ENCODE results near the gene ING2. TPM values are rescaled to one million over a fixed set of nuclear protein-coding genes. Genes with fewer than 3 reads are reported as not detected.
"Not testable (repeated sequence)": the region's sequence is repeated elsewhere in the genome, so short reads cannot be mapped to it uniquely, and the experiment has no call there.

The ING2 gene
- total and polyA plus RNA-seq, 4 experiments from 2014 or later = 8.9 to 18.6 (median 11.9) TPM

GRCh38 chr4:183478926-183479325 lies 25.9 kb upstream of the ING2 start:
- Mint-ChIP-seq H3K36me3 (no peaks in the 10 kb centered on the region), H3K9me3 (no peaks in the 10 kb centered on the region), H3K4me1 (no peaks in the 10 kb centered on the region), H3K4me3 (no peak overlapping the region), H3K27ac (no peak overlapping the region), H3K27me3 (peaks cover 2 to 3% of the 10 kb centered on the region in 2 donors)
- CTCF ChIA-PET (ENCODE audit: partially characterized antibody) = interaction anchor here (1.1 kb wide), 1 partner anchor 122 kb away, joined by 4 read pairs; no protein-coding TSS in a partner anchor
- Histone ChIP-seq H3K36me3 (ENCODE audit: insufficient read depth, low read length) (no peaks in the 10 kb centered on the region), H3K4me3 (ENCODE audit: low read length in 2 of 2) (no peak overlapping the region), H3K9me3 (ENCODE audit: control insufficient read depth in 1 of 2, low read length in 2 of 2) (no peaks in the 10 kb centered on the region), H3K27me3 (ENCODE audit: insufficient read depth, low read length) (no peaks in the 10 kb centered on the region), H3K4me1 (ENCODE audit: insufficient read depth, low read length) (no peaks in the 10 kb centered on the region), H3K27ac (ENCODE audit: low read depth, low read length) (no peak overlapping the region)
- POLR2A ChIA-PET (ENCODE audit: partially characterized antibody) = no interaction called here
- DNase-seq = no peak
- intact Hi-C loops (cut with micrococcal nuclease) = loop anchor here (10.0 kb wide), 1 partner anchor 366 kb away; no protein-coding TSS in a partner anchor

DNA sequence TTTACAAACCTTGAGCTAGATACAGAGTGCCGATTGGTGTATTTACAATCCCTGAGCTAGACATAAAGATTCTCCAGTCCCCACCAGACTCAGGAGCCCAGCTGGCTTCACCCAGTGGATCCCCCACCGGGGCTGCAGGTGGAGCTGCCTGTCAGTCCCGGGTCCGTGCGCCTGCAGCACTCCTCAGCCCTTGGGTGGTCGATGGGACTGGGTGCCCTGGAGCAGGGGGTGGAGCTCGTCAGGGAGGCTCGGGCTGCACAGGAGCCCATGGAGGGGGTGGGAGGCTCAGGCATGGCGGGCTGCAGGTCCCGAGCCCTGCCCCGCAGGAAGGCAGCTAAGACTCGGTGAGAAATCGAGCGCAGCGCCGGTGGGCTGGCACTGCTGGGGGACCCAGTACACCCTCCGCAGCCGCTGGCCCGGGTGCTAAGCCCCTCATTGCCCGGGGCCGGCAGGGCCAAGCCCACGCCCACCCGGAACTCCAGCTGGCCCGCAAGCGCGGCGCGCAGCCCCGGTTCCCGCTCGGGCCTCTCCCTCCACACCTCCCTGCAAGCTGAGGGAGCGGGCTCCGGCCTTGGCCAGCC lies 22.3 kb upstream of the ING2 start:
- intact Hi-C loops (cut with micrococcal nuclease); H3K4me1 ChIP-seq (ENCODE audit: insufficient read depth, low read length); H3K27me3 Mint-ChIP-seq; CTCF ChIA-PET (ENCODE audit: partially characterized antibody); H3K36me3 ChIP-seq (ENCODE audit: insufficient read depth, low read length); H3K27ac ChIP-seq (ENCODE audit: low read depth, low read length); DNase-seq; H3K27me3 ChIP-seq (ENCODE audit: insufficient read depth, low read length); POLR2A ChIA-PET (ENCODE audit: partially characterized antibody); H3K4me3 Mint-ChIP-seq; H3K4me3 ChIP-seq (ENCODE audit: low read length in 2 of 2); H3K27ac Mint-ChIP-seq; H3K4me1 Mint-ChIP-seq; H3K36me3 Mint-ChIP-seq; H3K9me3 Mint-ChIP-seq; H3K9me3 ChIP-seq (ENCODE audit: control insufficient read depth in 1 of 2, low read length in 2 of 2): not testable (repeated sequence)

GRCh38 chr4:183483997-183484396 lies 20.9 kb upstream of the ING2 start:
- Mint-ChIP-seq H3K4me1 (no peaks in the 10 kb centered on the region), H3K27ac (no peak overlapping the region), H3K9me3 (peaks cover 0 to 2% (median 0%) of the 10 kb centered on the region in 8 donors), H3K27me3 (no peaks in the 10 kb centered on the region), H3K4me3 (no peak overlapping the region), H3K36me3 (no peaks in the 10 kb centered on the region)
- H3K27ac ChIP-seq (ENCODE audit: low read depth, low read length) = no peak overlapping the region
- no peak for DNase-seq
- POLR2A ChIA-PET (ENCODE audit: partially characterized antibody) = no interaction called here
- no peaks in the 10 kb centered on the region for H3K36me3 ChIP-seq (ENCODE audit: insufficient read depth, low read length)
- no peaks in the 10 kb centered on the region for H3K4me1 ChIP-seq (ENCODE audit: insufficient read depth, low read length)
- intact Hi-C loops (cut with micrococcal nuclease) = no loop called here
- CTCF ChIA-PET (ENCODE audit: partially characterized antibody) = no interaction called here
- H3K4me3 ChIP-seq (ENCODE audit: low read length in 2 of 2) = no peak overlapping the region
- H3K27me3 ChIP-seq (ENCODE audit: insufficient read depth, low read length) = no peaks in the 10 kb centered on the region
- no peaks in the 10 kb centered on the region for H3K9me3 ChIP-seq (ENCODE audit: control insufficient read depth in 1 of 2, low read length in 2 of 2)

- no peaks in the 10 kb centered on the region for H3K4me1 ChIP-seq (ENCODE audit: insufficient read depth, low read length)
- Mint-ChIP-seq H3K36me3 (peaks cover 0 to 2% of the 10 kb centered on the region in 2 donors), H3K9me3 (peaks cover 0 to 3% (median 0%) of the 10 kb centered on the region in 8 donors), H3K4me1 (no peaks in the 10 kb centered on the region), H3K27me3 (no peaks in the 10 kb centered on the region), H3K4me3 (no peak overlapping the region), H3K27ac (no peak overlapping the region)
- H3K27me3 ChIP-seq (ENCODE audit: insufficient read depth, low read length) = no peaks in the 10 kb centered on the region
- no peaks in the 10 kb centered on the region for H3K36me3 ChIP-seq (ENCODE audit: insufficient read depth, low read length)
- no peak for DNase-seq
- H3K9me3 ChIP-seq (ENCODE audit: control insufficient read depth in 1 of 2, low read length in 2 of 2) = no peaks in the 10 kb centered on the region
- intact Hi-C loops (cut with micrococcal nuclease) = no loop called here
- no peak overlapping the region for H3K4me3 ChIP-seq (ENCODE audit: low read length in 2 of 2)
- no peak overlapping the region for H3K27ac ChIP-seq (ENCODE audit: low read depth, low read length)
- ChIA-PET CTCF (ENCODE audit: partially characterized antibody) (interaction anchor here (1.3 to 1.5 kb wide), 2 partner anchors 12 to 14 kb away, joined by 3 read pairs; no protein-coding TSS in a partner anchor), POLR2A (ENCODE audit: partially characterized antibody) (no interaction called here)
Observed at GRCh38 chr4:183485411-183486160, 19.3 kb upstream of the ING2 start.

DNA sequence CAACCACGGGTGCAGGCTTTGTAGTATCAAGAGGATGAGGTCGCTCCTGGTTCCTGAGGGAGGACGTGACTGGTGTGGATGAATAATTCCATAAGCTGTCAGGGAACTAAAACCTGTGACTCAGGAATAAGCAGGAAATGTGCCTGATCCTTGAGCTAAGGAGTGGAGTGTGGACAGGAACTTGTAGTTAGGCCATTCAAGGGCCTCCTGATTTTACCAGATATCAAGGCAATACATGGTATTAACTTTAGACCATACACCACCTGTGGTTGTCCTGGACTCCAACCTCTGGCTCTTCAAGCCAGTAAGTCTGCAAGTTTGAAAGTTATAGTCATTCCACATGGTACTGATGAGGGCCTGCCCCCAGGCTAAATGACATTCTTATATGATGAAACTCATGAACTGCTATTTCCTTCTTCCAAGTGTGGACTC lies 12.1 kb upstream of the ING2 start:
- H3K9me3 Mint-ChIP-seq = peaks cover 0 to 5% (median 2%) of the 10 kb centered on the region in 8 donors
- H3K36me3 ChIP-seq (ENCODE audit: insufficient read depth, low read length) = no peaks in the 10 kb centered on the region
- H3K4me1 Mint-ChIP-seq = no peaks in the 10 kb centered on the region
- no peaks in the 10 kb centered on the region for H3K9me3 ChIP-seq (ENCODE audit: control insufficient read depth in 1 of 2, low read length in 2 of 2)
- ChIA-PET POLR2A (ENCODE audit: partially characterized antibody) (no interaction called here), CTCF (ENCODE audit: partially characterized antibody) (interaction anchor here (2.1 kb wide), 1 partner anchor 19 kb away, joined by 5 read pairs; no protein-coding TSS in a partner anchor)
- H3K27me3 ChIP-seq (ENCODE audit: insufficient read depth, low read length) = no peaks in the 10 kb centered on the region
- no peak overlapping the region for H3K27ac ChIP-seq (ENCODE audit: low read depth, low read length)
- H3K4me1 ChIP-seq (ENCODE audit: insufficient read depth, low read length) = no peaks in the 10 kb centered on the region
- H3K27ac Mint-ChIP-seq = no peak overlapping the region
- no peaks in the 10 kb centered on the region for H3K27me3 Mint-ChIP-seq
- intact Hi-C loops (cut with micrococcal nuclease) = no loop called here
- H3K36me3 Mint-ChIP-seq = peaks cover 6 to 8% of the 10 kb centered on the region in 2 donors
- no peak for DNase-seq
- H3K4me3 Mint-ChIP-seq = no peak overlapping the region
- no peak overlapping the region for H3K4me3 ChIP-seq (ENCODE audit: low read length in 2 of 2)

DNA sequence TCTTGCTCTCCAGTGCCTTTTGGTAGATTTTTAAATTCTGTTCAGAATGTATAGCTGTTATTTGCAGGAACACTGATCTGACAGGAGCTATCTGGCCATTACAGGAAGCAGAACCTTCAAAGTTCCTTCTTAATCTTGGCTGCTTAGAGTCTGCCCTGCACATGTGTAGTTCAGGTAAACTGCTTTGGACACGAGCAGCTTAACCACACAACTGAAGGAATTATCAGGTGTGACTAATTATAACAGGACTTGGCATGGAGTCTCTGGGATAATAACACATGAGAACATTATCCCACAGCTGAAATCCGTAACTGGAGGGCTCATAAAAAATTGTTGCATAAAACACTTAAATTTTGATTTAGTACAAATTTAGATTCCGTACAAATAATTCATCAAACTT lies 11.6 kb upstream of the ING2 start:
- Mint-ChIP-seq H3K27ac (no peak overlapping the region), H3K4me3 (no peak overlapping the region), H3K36me3 (peaks cover 6 to 8% of the 10 kb centered on the region in 2 donors), H3K4me1 (no peaks in the 10 kb centered on the region), H3K27me3 (no peaks in the 10 kb centered on the region), H3K9me3 (peaks cover 0 to 5% (median 2%) of the 10 kb centered on the region in 8 donors)
- Histone ChIP-seq H3K4me3 (ENCODE audit: low read length in 2 of 2) (no peak overlapping the region), H3K9me3 (ENCODE audit: control insufficient read depth in 1 of 2, low read length in 2 of 2) (no peaks in the 10 kb centered on the region), H3K27ac (ENCODE audit: low read depth, low read length) (no peak overlapping the region), H3K27me3 (ENCODE audit: insufficient read depth, low read length) (no peaks in the 10 kb centered on the region), H3K36me3 (ENCODE audit: insufficient read depth, low read length) (no peaks in the 10 kb centered on the region), H3K4me1 (ENCODE audit: insufficient read depth, low read length) (no peaks in the 10 kb centered on the region)
- DNase-seq = no peak
- intact Hi-C loops (cut with micrococcal nuclease) = no loop called here
- POLR2A ChIA-PET (ENCODE audit: partially characterized antibody) = no interaction called here
- CTCF ChIA-PET (ENCODE audit: partially characterized antibody) = interaction anchor here (2.1 kb wide), 1 partner anchor 19 kb away, joined by 5 read pairs; no protein-coding TSS in a partner anchor

- peaks cover 6 to 8% of the 10 kb centered on the region in 2 donors for H3K36me3 Mint-ChIP-seq
- peaks cover 0 to 5% (median 2%) of the 10 kb centered on the region in 8 donors for H3K9me3 Mint-ChIP-seq
- intact Hi-C loops (cut with micrococcal nuclease) = no loop called here
- Histone ChIP-seq H3K27ac (ENCODE audit: low read depth, low read length) (no peak overlapping the region), H3K27me3 (ENCODE audit: insufficient read depth, low read length) (no peaks in the 10 kb centered on the region), H3K4me1 (ENCODE audit: insufficient read depth, low read length) (no peaks in the 10 kb centered on the region), H3K36me3 (ENCODE audit: insufficient read depth, low read length) (no peaks in the 10 kb centered on the region), H3K4me3 (ENCODE audit: low read length in 2 of 2) (no peak overlapping the region), H3K9me3 (ENCODE audit: control insufficient read depth in 1 of 2, low read length in 2 of 2) (no peaks in the 10 kb centered on the region)
- CTCF ChIA-PET (ENCODE audit: partially characterized antibody) = no interaction called here
- H3K4me1 Mint-ChIP-seq = peaks cover 0 to 5% (median 2%) of the 10 kb centered on the region in 4 donors
- no peaks in the 10 kb centered on the region for H3K27me3 Mint-ChIP-seq
- H3K4me3 Mint-ChIP-seq = no peak overlapping the region
- DNase-seq = no peak
- POLR2A ChIA-PET (ENCODE audit: partially characterized antibody) = no interaction called here
- no peak overlapping the region for H3K27ac Mint-ChIP-seq
Observed at GRCh38 chr4:183495184-183495583, 9.7 kb upstream of the ING2 start.

All from CD4-positive, alpha-beta memory T cell (primary cell).